Activated naive CD8-positive, alpha-beta T cell treated with anti-CD3 and anti-CD28 coated beads, Interleukin-2, amount 10 ng/mL, durations not matched to agents 7 days and 5 days (primary cell): Measurements from ENCODE around the gene MUC2. TPM values are rescaled to one million over a fixed set of nuclear protein-coding genes. Genes with fewer than 3 reads are reported as not detected.

Source experiments
- ATAC-seq: fragments of 150-1000 bp; cut with Tn5 transposase; one replicate; pipeline ENCODE4 v1.10.0; 2021; ENCODE audit warnings: low read depth, moderate library complexity
- POLR2A ChIA-PET: fragments of 350-600 bp; sonication (Branson Sonifier 250); formaldehyde crosslinking; loops from one replicate; lab custom pipeline; 2021; ENCODE audit warnings: antibody characterized with exemption; lab: Charles Lee
- DNase-seq: peaks from one replicate; pipeline ENCODE4 v3.0.0; 2021
- H3K27ac Mint-ChIP-seq: one replicate; pipeline ENCODE4 v1.8.0; 2022; ENCODE audit warnings: mild to moderate bottlenecking, mixed read lengths
- H3K27me3 Mint-ChIP-seq: one replicate; pipeline ENCODE4 v1.8.0; 2022; ENCODE audit warnings: mild to moderate bottlenecking, moderate library complexity, mixed read lengths
- H3K36me3 Mint-ChIP-seq: one replicate; pipeline ENCODE4 v1.8.0; 2021; ENCODE audit warnings: mild to moderate bottlenecking, mixed read lengths
- H3K4me1 Mint-ChIP-seq: one replicate; pipeline ENCODE4 v1.8.0; 2021; ENCODE audit warnings: mixed read lengths
- H3K4me3 Mint-ChIP-seq: one replicate; pipeline ENCODE4 v1.8.0; 2022; ENCODE audit warnings: mild to moderate bottlenecking, moderate library complexity, mixed read lengths
- H3K9me3 Mint-ChIP-seq: one replicate; pipeline ENCODE4 v1.8.0; 2021; ENCODE audit warnings: mixed read lengths
- total RNA-seq, 2 experiments: library from RNA; stranded (reverse); gene quantifications; one replicate each; pipeline ENCODE4 v1.2.3, GENCODE V29; 2021

The MUC2 gene
- not detected for total RNA-seq

DNA sequence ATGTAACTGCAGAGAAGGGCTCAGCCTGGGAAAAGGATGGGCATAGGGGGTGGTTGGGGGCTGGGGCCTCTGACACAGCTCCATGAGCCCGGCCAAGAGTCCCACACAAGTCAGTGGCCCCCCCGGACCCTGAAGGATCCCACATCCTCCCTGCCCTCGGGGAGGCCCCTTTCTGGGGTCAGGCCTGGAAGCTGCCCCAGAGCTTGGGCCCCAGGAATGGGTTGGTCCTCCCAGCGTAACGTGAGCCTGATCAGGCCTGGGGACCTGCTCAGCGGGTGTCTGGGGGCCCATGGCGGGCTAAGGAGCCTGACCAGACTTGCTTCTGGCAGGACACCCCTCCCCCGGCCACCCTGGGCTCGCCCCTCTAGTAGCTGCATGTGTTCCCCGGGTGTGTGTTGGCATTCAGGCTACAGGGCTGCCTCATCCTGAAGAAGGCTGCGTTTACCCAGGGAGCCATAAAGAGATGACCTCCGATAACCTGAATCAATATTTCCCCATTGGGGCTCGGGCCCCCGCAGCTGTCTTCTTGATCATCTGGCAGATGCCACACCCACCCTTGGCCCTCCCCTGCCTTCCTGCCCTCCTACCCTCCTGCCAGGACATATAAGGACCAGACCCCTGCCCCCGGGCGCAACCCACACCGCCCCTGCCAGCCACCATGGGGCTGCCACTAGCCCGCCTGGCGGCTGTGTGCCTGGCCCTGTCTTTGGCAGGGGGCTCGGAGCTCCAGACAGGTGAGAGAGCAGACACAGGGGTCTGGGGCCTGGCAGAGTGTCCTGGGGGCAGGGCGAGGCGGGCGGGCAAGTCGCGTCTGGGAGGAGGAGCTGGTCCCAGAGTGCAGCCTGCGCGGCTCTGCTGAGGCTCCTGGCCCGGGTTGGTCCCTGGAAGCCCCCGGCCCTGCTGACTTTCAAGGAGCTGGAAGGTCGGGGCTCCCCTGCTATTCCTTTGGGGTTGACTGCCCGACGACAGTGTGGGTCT, at the start of gene MUC2:
MUC2 (plus strand) TSS at position 631 of the 978 bp plus-strand sequence.
- Mint-ChIP-seq H3K9me3 (no peaks in the 10 kb centered on the region), H3K4me1 (no peaks in the 10 kb centered on the region), H3K36me3 (no peaks in the 10 kb centered on the region), H3K4me3 (no peak within 1 kb of the TSS), H3K27me3 (no peaks in the 10 kb centered on the region), H3K27ac (no peak within 1 kb of the TSS)
- POLR2A ChIA-PET, result no interaction called here
- DNase-seq (peak; percentile 26), ATAC-seq (no peak)

GRCh38 chr11:1025410-1026162, 49.1 kb upstream of the MUC2 start:
- H3K27ac Mint-ChIP-seq, result no peak overlapping the region
- POLR2A ChIA-PET, result no interaction called here
- H3K4me1 Mint-ChIP-seq, result no peaks in the 10 kb centered on the region
- no peak overlapping the region for H3K4me3 Mint-ChIP-seq
- DNase-seq (no peak), ATAC-seq (no peak)
- H3K36me3 Mint-ChIP-seq, result no peaks in the 10 kb centered on the region
- no peaks in the 10 kb centered on the region for H3K27me3 Mint-ChIP-seq
- H3K9me3 Mint-ChIP-seq, result no peaks in the 10 kb centered on the region

DNA sequence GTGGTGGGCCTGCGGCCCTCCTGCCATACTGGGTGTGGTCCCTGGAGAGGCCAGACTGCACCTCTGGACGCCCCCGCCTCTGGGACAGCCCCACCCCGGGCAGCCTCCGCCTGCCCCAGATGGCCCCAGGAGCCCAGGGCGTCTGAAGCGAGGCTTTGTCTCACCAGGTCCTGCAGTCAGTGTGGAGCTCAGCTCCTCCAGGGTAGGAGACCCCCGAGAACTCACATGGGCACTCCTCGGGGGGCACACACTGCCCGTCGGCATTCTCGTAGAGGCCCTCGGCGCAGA, 48.6 kb upstream of the MUC2 start:
- Mint-ChIP-seq H3K27me3 (no peaks in the 10 kb centered on the region), H3K27ac (no peak overlapping the region), H3K4me3 (no peak overlapping the region), H3K4me1 (no peaks in the 10 kb centered on the region), H3K9me3 (no peaks in the 10 kb centered on the region), H3K36me3 (no peaks in the 10 kb centered on the region)
- POLR2A ChIA-PET, result no interaction called here
- DNase-seq (no peak), ATAC-seq (no peak)

DNA sequence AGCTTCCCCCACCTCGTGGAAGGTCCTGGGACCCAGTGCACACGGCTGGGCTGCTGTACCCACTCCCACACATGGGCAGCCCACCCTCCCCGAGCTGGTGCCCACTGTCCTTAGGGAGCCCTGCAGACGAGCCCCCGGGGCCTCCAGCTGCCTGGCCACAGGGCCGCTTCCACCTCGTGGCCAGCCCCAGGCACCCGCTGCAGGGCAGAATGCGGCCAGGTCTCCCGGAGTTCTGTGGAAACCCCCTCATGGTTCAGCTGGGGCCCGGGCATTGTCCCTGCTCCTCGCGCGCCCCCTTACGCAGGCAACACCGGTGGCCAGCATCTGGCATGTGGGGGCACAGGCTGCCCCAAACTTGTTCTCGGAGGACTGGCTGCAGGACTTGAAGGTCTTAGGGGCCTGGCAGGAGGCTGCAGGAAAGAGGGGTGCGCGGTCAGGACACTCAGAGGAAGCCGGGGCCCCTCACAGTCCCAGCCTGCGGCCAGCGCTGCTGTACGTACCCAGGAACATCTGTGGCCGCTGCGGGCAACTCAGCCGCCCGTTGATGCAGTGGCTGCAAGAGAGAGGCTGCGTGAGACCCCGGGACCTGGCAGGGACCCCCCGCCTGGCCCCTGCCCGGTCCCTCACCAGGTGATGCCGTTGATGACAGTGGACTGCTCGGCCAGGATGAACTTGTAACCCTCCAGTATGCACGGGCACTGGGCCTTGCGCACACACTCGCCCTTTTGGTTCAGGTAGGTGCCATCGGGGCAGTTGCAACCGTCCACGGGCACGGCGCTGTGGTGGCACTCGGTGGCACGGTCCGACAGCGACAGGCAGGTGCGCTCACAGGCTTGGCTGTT, 47.8 kb upstream of the MUC2 start:
- DNase-seq, result no peak

GRCh38 chr11:1027483-1028290, 47.0 kb upstream of the MUC2 start:
- H3K27ac Mint-ChIP-seq, result no peak overlapping the region
- H3K36me3 Mint-ChIP-seq, result no peaks in the 10 kb centered on the region
- no peak for DNase-seq
- no peak overlapping the region for H3K4me3 Mint-ChIP-seq
- no peaks in the 10 kb centered on the region for H3K4me1 Mint-ChIP-seq
- ATAC-seq, result no peak
- H3K27me3 Mint-ChIP-seq, result no peaks in the 10 kb centered on the region
- peaks cover 6% of the 10 kb centered on the region for H3K9me3 Mint-ChIP-seq
- POLR2A ChIA-PET, result no interaction called here

More for the DNA sequence above, 47.8 kb upstream of the MUC2 start:
- Mint-ChIP-seq H3K4me1 (no peaks in the 10 kb centered on the region), H3K36me3 (no peaks in the 10 kb centered on the region), H3K27ac (no peak overlapping the region), H3K4me3 (no peak overlapping the region), H3K27me3 (no peaks in the 10 kb centered on the region), H3K9me3 (no peaks in the 10 kb centered on the region)
- no peak for ATAC-seq
- POLR2A ChIA-PET, result no interaction called here

DNA sequence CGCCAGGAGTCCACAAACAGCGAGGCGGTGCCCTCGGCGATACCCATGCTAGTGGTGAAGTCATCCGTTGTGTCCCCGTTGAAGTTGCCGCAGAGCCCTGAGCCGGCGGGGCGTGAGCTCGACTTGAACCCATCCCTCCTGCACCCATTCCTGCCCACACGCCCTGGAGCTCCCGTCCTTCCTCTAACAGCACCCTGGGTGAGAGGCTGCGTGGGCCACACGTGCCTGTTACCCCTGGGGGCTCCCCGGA, 46.5 kb upstream of the MUC2 start:
- ATAC-seq (no peak), DNase-seq (no peak)
- Mint-ChIP-seq H3K27me3 (no peaks in the 10 kb centered on the region), H3K27ac (no peak overlapping the region), H3K9me3 (peaks cover 6% of the 10 kb centered on the region), H3K4me1 (no peaks in the 10 kb centered on the region), H3K36me3 (no peaks in the 10 kb centered on the region), H3K4me3 (no peak overlapping the region)
- POLR2A ChIA-PET, result no interaction called here

- Mint-ChIP-seq H3K27me3 (no peaks in the 10 kb centered on the region), H3K4me1 (no peaks in the 10 kb centered on the region), H3K9me3 (peaks cover 6% of the 10 kb centered on the region), H3K36me3 (no peaks in the 10 kb centered on the region), H3K4me3 (no peak overlapping the region), H3K27ac (no peak overlapping the region)
- ATAC-seq, result no peak
- no peak for DNase-seq
- POLR2A ChIA-PET, result no interaction called here
These were observed 46.1 kb upstream of the MUC2 start for GRCh38 chr11:1028616-1029015.

- H3K27me3 Mint-ChIP-seq, result no peaks in the 10 kb centered on the region
- no peak for ATAC-seq
- no peaks in the 10 kb centered on the region for H3K4me1 Mint-ChIP-seq
- no peak for DNase-seq
- H3K27ac Mint-ChIP-seq, result no peak overlapping the region
- H3K9me3 Mint-ChIP-seq, result peaks cover 6% of the 10 kb centered on the region
- no peak overlapping the region for H3K4me3 Mint-ChIP-seq
- H3K36me3 Mint-ChIP-seq, result no peaks in the 10 kb centered on the region
- POLR2A ChIA-PET, result no interaction called here
These were observed 45.6 kb upstream of the MUC2 start for GRCh38 chr11:1029051-1029450.

GRCh38 chr11:1029654-1030053, 45.0 kb upstream of the MUC2 start:
- POLR2A ChIA-PET, result no interaction called here
- Mint-ChIP-seq H3K27me3 (no peaks in the 10 kb centered on the region), H3K27ac (no peak overlapping the region), H3K9me3 (peaks cover 6% of the 10 kb centered on the region), H3K4me1 (no peaks in the 10 kb centered on the region), H3K4me3 (no peak overlapping the region), H3K36me3 (no peaks in the 10 kb centered on the region)
- no peak for ATAC-seq
- no peak for DNase-seq

DNA sequence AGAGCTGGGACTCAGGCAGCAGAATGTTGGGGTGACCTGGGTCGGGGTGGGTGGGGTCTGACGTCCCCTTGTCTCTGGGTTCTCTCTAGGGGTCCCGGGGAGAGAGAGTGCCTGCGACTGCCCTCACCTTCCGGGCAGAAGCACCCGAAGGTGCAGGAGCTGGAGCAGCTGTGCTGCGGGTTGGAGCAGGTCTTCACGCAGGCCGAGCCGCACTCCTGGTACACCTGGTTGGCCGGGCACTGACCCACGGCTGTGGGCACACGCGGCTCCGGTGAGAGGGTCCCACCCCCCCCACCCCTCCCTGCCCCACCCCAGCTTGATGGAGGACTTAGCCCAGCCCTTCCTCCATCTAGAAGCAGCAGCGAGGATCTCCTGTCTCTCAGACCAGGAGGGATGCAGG, 44.6 kb upstream of the MUC2 start:
- H3K27ac Mint-ChIP-seq, result no peak overlapping the region
- no peak for DNase-seq
- H3K27me3 Mint-ChIP-seq, result no peaks in the 10 kb centered on the region
- no peaks in the 10 kb centered on the region for H3K36me3 Mint-ChIP-seq
- H3K4me1 Mint-ChIP-seq, result no peaks in the 10 kb centered on the region
- H3K9me3 Mint-ChIP-seq, result peaks cover 6% of the 10 kb centered on the region
- ATAC-seq, result no peak
- POLR2A ChIA-PET, result no interaction called here
- H3K4me3 Mint-ChIP-seq, result no peak overlapping the region

- Mint-ChIP-seq H3K9me3 (peaks cover 6% of the 10 kb centered on the region), H3K4me3 (no peak overlapping the region), H3K27ac (no peak overlapping the region), H3K36me3 (no peaks in the 10 kb centered on the region), H3K27me3 (no peaks in the 10 kb centered on the region), H3K4me1 (no peaks in the 10 kb centered on the region)
- POLR2A ChIA-PET, result no interaction called here
- DNase-seq (no peak), ATAC-seq (no peak)
These were observed 44.1 kb upstream of the MUC2 start for GRCh38 chr11:1030556-1030955.

DNA sequence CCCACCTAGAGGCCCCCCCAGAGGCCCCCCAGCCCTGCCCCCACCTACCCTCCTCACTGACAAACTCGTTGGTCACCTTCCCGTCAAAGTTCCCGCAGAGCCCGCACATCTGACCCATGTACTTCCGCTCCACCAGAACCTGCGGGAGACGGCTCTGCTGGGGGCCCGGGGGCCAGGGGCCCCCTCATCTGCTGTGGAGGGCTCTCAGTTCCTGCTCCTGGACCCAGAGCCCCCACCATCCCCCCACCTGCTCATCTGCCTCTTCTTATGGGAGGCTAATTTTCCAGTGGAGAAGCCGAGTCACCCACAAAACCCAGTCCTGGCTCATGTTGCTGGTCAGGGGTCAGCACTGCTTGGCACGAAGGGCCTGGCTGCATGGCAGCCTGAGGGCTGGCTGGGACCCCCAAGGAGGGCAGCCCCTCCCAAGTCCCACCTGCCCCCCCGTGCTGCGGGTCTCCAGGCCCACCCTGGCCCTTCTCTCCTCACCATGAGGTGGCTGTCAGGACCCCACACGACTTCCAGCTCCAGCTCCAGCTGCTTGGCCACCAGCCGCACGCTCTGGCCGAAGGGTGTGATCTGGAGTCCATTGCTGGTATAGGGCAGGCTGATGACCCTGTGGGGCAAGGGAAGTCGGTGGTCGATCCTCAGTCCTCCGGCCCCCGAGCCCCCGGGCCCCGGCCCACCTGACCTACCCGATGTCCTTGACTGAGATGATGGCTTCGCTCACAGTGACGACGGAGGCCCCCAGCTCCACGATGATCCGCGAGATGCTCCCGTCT, 43.4 kb upstream of the MUC2 start:
- Mint-ChIP-seq H3K9me3 (peaks cover 6% of the 10 kb centered on the region), H3K4me3 (no peak overlapping the region), H3K36me3 (no peaks in the 10 kb centered on the region), H3K27me3 (no peaks in the 10 kb centered on the region), H3K27ac (no peak overlapping the region), H3K4me1 (no peaks in the 10 kb centered on the region)
- ATAC-seq (no peak), DNase-seq (no peak)
- POLR2A ChIA-PET, result no interaction called here
